ENCODE measurements around the gene ETNK2.

DNA sequence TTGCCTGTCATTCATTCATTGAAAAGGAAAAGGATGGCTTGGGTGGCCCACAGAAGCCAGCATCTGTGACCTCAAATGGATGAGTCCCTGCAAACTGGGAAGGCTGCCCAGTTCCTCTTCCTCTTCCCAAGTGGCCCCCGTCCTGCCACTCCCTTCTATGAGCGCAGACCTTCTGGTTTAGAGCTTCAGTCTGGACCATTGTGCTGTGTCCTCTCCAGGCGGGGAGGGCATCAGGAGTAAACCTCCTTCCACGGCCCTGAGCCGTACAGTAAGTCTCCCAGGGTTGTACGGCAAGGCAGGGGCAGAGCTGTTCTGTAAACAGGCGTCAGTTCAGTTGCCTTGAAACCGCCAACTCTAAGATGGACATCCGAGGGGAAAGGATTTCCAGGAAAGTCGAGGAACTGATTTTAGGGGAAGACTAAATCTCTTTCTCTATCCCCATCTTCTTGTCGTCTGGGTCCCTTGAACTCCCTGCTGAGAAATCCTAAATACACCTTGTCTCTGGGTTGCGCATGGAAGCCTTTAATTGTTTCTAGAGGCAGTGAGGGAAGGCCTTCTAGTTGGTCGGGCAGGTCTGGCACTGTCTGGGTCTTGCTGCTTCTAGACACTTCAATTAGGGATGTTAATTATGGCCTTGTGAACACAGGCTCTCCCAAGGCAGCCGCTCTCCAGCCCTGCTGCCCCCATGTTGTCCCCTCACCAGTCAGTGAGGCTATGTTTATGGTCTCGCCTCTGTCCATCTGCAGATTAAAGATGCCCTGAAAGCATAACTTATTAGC lies 56.8 kb downstream of the ETNK2 start:
- no peak for TF ChIP-seq EZH2phosphoT487 (IDR thresholded peaks at IDR 0.05; ENCODE audit: insufficient read depth, low read depth)
- no peak for TF ChIP-seq EZH2 (IDR thresholded peaks at IDR 0.05; ENCODE audit: insufficient read depth, poor library complexity, severe bottlenecking)
